Measurements from ENCODE around the gene CDK6.
A peak's percentile ranks its signal among the peaks of the same experiment; 100 is the strongest.

The CDK6 gene

GRCh38 chr7:92777993-92778392 lies 58.4 kb downstream of the CDK6 start:
- TF ChIP-seq CTCF (IDR thresholded peaks at IDR 0.05; ENCODE audit: low read depth, low read length, missing control alignments), result no peak
- peaks cover 12% of the 10 kb centered on the region for H3K36me3 ChIP-seq (replicated peaks)
- no peak overlapping the region for H3K27ac ChIP-seq
- DNase-seq, result no peak
- H3K4me3 ChIP-seq (ENCODE audit: low read depth, low read length), result no peak overlapping the region
- no peaks in the 10 kb centered on the region for H3K27me3 ChIP-seq (replicated peaks)
- in situ Hi-C loops (cut with HindIII; ENCODE audit: low pct_ligation_motif_present, low sequenced_read_pairs), result no loop called here

- no peak for TF ChIP-seq CTCF (IDR thresholded peaks at IDR 0.05; ENCODE audit: low read depth, low read length, missing control alignments)
- no peak overlapping the region for H3K4me3 ChIP-seq (ENCODE audit: low read depth, low read length)
- H3K27ac ChIP-seq, result no peak overlapping the region
- H3K27me3 ChIP-seq (replicated peaks), result no peaks in the 10 kb centered on the region
- in situ Hi-C loops (cut with HindIII; ENCODE audit: low pct_ligation_motif_present, low sequenced_read_pairs), result no loop called here
- H3K36me3 ChIP-seq (replicated peaks), result peaks cover 13% of the 10 kb centered on the region
- no peak for DNase-seq
Measured at GRCh38 chr7:92773808-92774207, 62.6 kb downstream of the CDK6 start.

- H3K4me3 ChIP-seq (ENCODE audit: low read depth, low read length), result no peak overlapping the region
- no peak overlapping the region for H3K27ac ChIP-seq
- TF ChIP-seq CTCF (IDR thresholded peaks at IDR 0.05; ENCODE audit: low read depth, low read length, missing control alignments), result no peak
- in situ Hi-C loops (cut with HindIII; ENCODE audit: low pct_ligation_motif_present, low sequenced_read_pairs), result no loop called here
- no peaks in the 10 kb centered on the region for H3K27me3 ChIP-seq (replicated peaks)
- H3K36me3 ChIP-seq (replicated peaks), result peaks cover 16% of the 10 kb centered on the region
- no peak for DNase-seq
Measured at GRCh38 chr7:92769844-92770243, 66.5 kb downstream of the CDK6 start.

- Histone ChIP-seq H3K27ac (peak overlapping the region; percentile 49), H3K27me3 (replicated peaks) (no peaks in the 10 kb centered on the region), H3K36me3 (replicated peaks) (peaks cover 13% of the 10 kb centered on the region), H3K4me3 (ENCODE audit: low read depth, low read length) (no peak overlapping the region)
- TF ChIP-seq CTCF (IDR thresholded peaks at IDR 0.05; ENCODE audit: low read depth, low read length, missing control alignments), result no peak
- DNase-seq, result no peak
- in situ Hi-C loops (cut with HindIII; ENCODE audit: low pct_ligation_motif_present, low sequenced_read_pairs), result no loop called here
Measured at GRCh38 chr7:92769394-92769699, 67.0 kb downstream of the CDK6 start.

GRCh38 chr7:92768501-92769393 lies 67.6 kb downstream of the CDK6 start:
- H3K27ac ChIP-seq, result peak overlapping the region; percentile 49
- in situ Hi-C loops (cut with HindIII; ENCODE audit: low pct_ligation_motif_present, low sequenced_read_pairs), result no loop called here
- H3K27me3 ChIP-seq (replicated peaks), result no peaks in the 10 kb centered on the region
- H3K36me3 ChIP-seq (replicated peaks), result peaks cover 11% of the 10 kb centered on the region
- peak; percentile 56 for DNase-seq
- TF ChIP-seq CTCF (IDR thresholded peaks at IDR 0.05; ENCODE audit: low read depth, low read length, missing control alignments), result no peak
- H3K4me3 ChIP-seq (ENCODE audit: low read depth, low read length), result no peak overlapping the region

GRCh38 chr7:92767437-92767836 lies 68.9 kb downstream of the CDK6 start:
- H3K36me3 ChIP-seq (replicated peaks), result peaks cover 3% of the 10 kb centered on the region
- H3K27ac ChIP-seq, result peak overlapping the region; percentile 85
- no peak overlapping the region for H3K4me3 ChIP-seq (ENCODE audit: low read depth, low read length)
- peak; percentile 34 for DNase-seq
- in situ Hi-C loops (cut with HindIII; ENCODE audit: low pct_ligation_motif_present, low sequenced_read_pairs), result no loop called here
- no peaks in the 10 kb centered on the region for H3K27me3 ChIP-seq (replicated peaks)
- peak; percentile 34 for TF ChIP-seq CTCF (IDR thresholded peaks at IDR 0.05; ENCODE audit: low read depth, low read length, missing control alignments)
